Midbrain (tissue), 1 donor: ENCODE data around the gene MGMT.

ENCODE experiments used
- DNase-seq: peaks from one replicate; lab custom pipeline; 2025; lab: John Stamatoyannopoulos, UW

Gene MGMT

GRCh38 chr10:129773359-129773990 is 306.4 kb downstream of the MGMT start:
- DNase-seq, result no peak

GRCh38 chr10:129774082-129774735 is 307.2 kb downstream of the MGMT start:
- DNase-seq, result no peak

- DNase-seq, result no peak
Observed at GRCh38 chr10:129774736-129775401, 307.8 kb downstream of the MGMT start.

- no peak for DNase-seq
Observed at GRCh38 chr10:129775681-129776080, 308.6 kb downstream of the MGMT start.

- DNase-seq, result no peak
Observed at GRCh38 chr10:129777687-129778086, 310.6 kb downstream of the MGMT start.

- DNase-seq, result no peak
Observed at GRCh38 chr10:129778571-129778970, 311.5 kb downstream of the MGMT start.

- no peak for DNase-seq
Observed at GRCh38 chr10:129779126-129780111, 312.4 kb downstream of the MGMT start.

- DNase-seq, result no peak
Observed at GRCh38 chr10:129780198-129780597, 313.2 kb downstream of the MGMT start.

- DNase-seq, result no peak
Observed at GRCh38 chr10:129780901-129781795, 314.1 kb downstream of the MGMT start.

- no peak for DNase-seq
Observed at GRCh38 chr10:129784291-129784690, 317.2 kb downstream of the MGMT start.

- no peak for DNase-seq
Observed at GRCh38 chr10:129784891-129785290, 317.9 kb downstream of the MGMT start.

GRCh38 chr10:129785536-129785981 is 318.5 kb downstream of the MGMT start:
- no peak for DNase-seq

- no peak for DNase-seq
Observed at GRCh38 chr10:129786216-129786615, 319.2 kb downstream of the MGMT start.

- no peak for DNase-seq
Observed at GRCh38 chr10:129787557-129787956, 320.5 kb downstream of the MGMT start.

- DNase-seq, result no peak
Observed at GRCh38 chr10:129788215-129788614, 321.2 kb downstream of the MGMT start.

GRCh38 chr10:129790715-129791446 is 323.8 kb downstream of the MGMT start:
- no peak for DNase-seq

GRCh38 chr10:129792141-129792540 is 325.1 kb downstream of the MGMT start:
- no peak for DNase-seq

GRCh38 chr10:129792864-129793263 is 325.8 kb downstream of the MGMT start:
- DNase-seq, result no peak

- no peak for DNase-seq
Observed at GRCh38 chr10:129793479-129793878, 326.4 kb downstream of the MGMT start.

GRCh38 chr10:129793996-129794395 is 327.0 kb downstream of the MGMT start:
- no peak for DNase-seq
